Measurements from ENCODE around the gene FGF7. TPM values are rescaled to one million over a fixed set of nuclear protein-coding genes. Genes with fewer than 3 reads are reported as not detected.

FGF7 gene
- total and polyA plus RNA-seq, 9 of the 15 experiments (the other 6 are each of a cell fraction or from before 2014, with no cell fraction given): not detected

DNA sequence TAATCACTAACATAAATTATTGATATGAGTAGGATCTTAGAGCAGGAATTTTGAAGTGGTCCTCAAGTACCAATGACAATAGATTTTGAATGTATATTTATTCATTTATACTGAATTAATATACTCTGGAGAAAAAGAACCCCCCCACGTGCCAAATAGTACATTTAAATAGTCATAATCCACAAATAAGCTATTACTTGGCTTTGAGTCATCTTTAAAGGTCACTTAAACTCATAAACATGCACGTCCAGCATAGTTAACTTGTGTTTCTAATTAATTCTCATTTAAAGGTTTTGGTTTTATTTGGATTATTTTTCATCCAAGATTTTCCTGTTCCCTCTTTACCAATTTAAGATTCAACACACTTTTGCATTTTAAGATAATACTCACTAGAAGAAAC, 35.1 kb downstream of the FGF7 start:
- POLR2A ChIA-PET: no interaction called here
- intact Hi-C loops (cut with micrococcal nuclease) (no loop called here), in situ Hi-C loops (cut with MboI) (no loop called here)
- Histone ChIP-seq H4K20me1 (replicated peaks; ENCODE audit: control insufficient read depth, insufficient read depth, low read length) (no peaks in the 10 kb centered on the region), H3K9me3 (replicated peaks; ENCODE audit: control insufficient read depth, insufficient read depth, low read depth, low read length) (no peaks in the 10 kb centered on the region), H3K27me3 (ENCODE audit: control insufficient read depth in 2 of 2, insufficient read depth in 2 of 2, low read length in 2 of 2) (no peaks in the 10 kb centered on the region; a peak in 1 of 5 replicates), H3K4me3 (no peak overlapping the region), H3K4me1 (replicated peaks in 1 of 2; ENCODE audit: control insufficient read depth in 2 of 2, insufficient read depth in 2 of 2, low read length in 2 of 2) (no peaks in the 10 kb centered on the region), H3K36me3 (ENCODE audit: control insufficient read depth, insufficient read depth, low read length) (no peaks in the 10 kb centered on the region), H3K27ac (ENCODE audit: extremely low read depth, low read depth, low read length) (no peak overlapping the region), H3K4me2 (ENCODE audit: insufficient read depth, low read length) (no peak overlapping the region), H3K9ac (ENCODE audit: insufficient read depth in 1 of 2, low read depth in 2 of 2, low read length in 2 of 2) (no peak overlapping the region), H2AFZ (ENCODE audit: low read depth, low read length) (no peak overlapping the region), H3K9me1 (ENCODE audit: control insufficient read depth, insufficient read depth, low read length) (no peaks in the 10 kb centered on the region), H3K79me2 (ENCODE audit: control insufficient read depth, insufficient read depth, low read length) (no peaks in the 10 kb centered on the region)
- ATAC-seq (no peak), DNase-seq (ENCODE audit: extremely low read depth in 1 of 4, low spot score in 3 of 4) (no peak), FAIRE-seq (no peak)
- 0% methylated on average over 2 of the region's 2 CpGs for WGBS (ENCODE audit: insufficient coverage, low coverage, missing lambda C conversion rate)
- no TSS peak for BruUV-seq (replicated peaks)
- CTCF ChIA-PET (ENCODE audit: low intra/inter-chr PET ratio): no interaction called here
- TF ChIP-seq NR1H2 (CRISPR knock-in tag; IDR thresholded peaks at IDR 0.05) (no peak), CTBP1 (IDR thresholded peaks at IDR 0.05; ENCODE audit: borderline replicate concordance) (no peak), HMG20B (CRISPR knock-in tag; IDR thresholded peaks at IDR 0.05) (no peak), RFX1 (IDR thresholded peaks at IDR 0.05) (no peak), MTA3 (IDR thresholded peaks at IDR 0.05; ENCODE audit: borderline replicate concordance) (no peak), TAF15 (IDR thresholded peaks at IDR 0.05; ENCODE audit: low read depth, low read length) (no peak), ILF3 (IDR thresholded peaks at IDR 0.05; ENCODE audit: borderline replicate concordance) (no peak), ZNF766 (CRISPR knock-in tag; conservative IDR thresholded peaks at IDR 0.05) (no peak), KDM4B (IDR thresholded peaks at IDR 0.05; ENCODE audit: borderline replicate concordance in 2 of 2, low read depth in 1 of 2) (no peak), XRCC3 (IDR thresholded peaks at IDR 0.05) (no peak), SMAD3 (CRISPR knock-in tag; conservative IDR thresholded peaks at IDR 0.05) (no peak), ZNF79 (CRISPR knock-in tag; IDR thresholded peaks at IDR 0.05; ENCODE audit: low read depth) (no peak), ZNF436 (CRISPR knock-in tag; IDR thresholded peaks at IDR 0.05) (no peak), KLF6 (CRISPR knock-in tag; IDR thresholded peaks at IDR 0.05; ENCODE audit: borderline replicate concordance) (no peak), TBP (optimal IDR thresholded peaks at IDR 0.05; ENCODE audit: low read depth, low read length) (no peak), FOSL1 (tag; conservative IDR thresholded peaks at IDR 0.05) (no peak)
- TF ChIP-seq, protein P1, sequence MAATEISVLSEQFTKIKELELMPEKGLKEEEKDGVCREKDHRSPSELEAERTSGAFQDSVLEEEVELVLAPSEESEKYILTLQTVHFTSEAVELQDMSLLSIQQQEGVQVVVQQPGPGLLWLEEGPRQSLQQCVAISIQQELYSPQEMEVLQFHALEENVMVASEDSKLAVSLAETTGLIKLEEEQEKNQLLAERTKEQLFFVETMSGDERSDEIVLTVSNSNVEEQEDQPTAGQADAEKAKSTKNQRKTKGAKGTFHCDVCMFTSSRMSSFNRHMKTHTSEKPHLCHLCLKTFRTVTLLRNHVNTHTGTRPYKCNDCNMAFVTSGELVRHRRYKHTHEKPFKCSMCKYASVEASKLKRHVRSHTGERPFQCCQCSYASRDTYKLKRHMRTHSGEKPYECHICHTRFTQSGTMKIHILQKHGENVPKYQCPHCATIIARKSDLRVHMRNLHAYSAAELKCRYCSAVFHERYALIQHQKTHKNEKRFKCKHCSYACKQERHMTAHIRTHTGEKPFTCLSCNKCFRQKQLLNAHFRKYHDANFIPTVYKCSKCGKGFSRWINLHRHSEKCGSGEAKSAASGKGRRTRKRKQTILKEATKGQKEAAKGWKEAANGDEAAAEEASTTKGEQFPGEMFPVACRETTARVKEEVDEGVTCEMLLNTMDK (IDR thresholded peaks at IDR 0.05; ENCODE audit: borderline replicate concordance, insufficient read depth, low read depth, low read length, poor library complexity, severe bottlenecking): no peak
- TF ChIP-seq, protein P2, sequence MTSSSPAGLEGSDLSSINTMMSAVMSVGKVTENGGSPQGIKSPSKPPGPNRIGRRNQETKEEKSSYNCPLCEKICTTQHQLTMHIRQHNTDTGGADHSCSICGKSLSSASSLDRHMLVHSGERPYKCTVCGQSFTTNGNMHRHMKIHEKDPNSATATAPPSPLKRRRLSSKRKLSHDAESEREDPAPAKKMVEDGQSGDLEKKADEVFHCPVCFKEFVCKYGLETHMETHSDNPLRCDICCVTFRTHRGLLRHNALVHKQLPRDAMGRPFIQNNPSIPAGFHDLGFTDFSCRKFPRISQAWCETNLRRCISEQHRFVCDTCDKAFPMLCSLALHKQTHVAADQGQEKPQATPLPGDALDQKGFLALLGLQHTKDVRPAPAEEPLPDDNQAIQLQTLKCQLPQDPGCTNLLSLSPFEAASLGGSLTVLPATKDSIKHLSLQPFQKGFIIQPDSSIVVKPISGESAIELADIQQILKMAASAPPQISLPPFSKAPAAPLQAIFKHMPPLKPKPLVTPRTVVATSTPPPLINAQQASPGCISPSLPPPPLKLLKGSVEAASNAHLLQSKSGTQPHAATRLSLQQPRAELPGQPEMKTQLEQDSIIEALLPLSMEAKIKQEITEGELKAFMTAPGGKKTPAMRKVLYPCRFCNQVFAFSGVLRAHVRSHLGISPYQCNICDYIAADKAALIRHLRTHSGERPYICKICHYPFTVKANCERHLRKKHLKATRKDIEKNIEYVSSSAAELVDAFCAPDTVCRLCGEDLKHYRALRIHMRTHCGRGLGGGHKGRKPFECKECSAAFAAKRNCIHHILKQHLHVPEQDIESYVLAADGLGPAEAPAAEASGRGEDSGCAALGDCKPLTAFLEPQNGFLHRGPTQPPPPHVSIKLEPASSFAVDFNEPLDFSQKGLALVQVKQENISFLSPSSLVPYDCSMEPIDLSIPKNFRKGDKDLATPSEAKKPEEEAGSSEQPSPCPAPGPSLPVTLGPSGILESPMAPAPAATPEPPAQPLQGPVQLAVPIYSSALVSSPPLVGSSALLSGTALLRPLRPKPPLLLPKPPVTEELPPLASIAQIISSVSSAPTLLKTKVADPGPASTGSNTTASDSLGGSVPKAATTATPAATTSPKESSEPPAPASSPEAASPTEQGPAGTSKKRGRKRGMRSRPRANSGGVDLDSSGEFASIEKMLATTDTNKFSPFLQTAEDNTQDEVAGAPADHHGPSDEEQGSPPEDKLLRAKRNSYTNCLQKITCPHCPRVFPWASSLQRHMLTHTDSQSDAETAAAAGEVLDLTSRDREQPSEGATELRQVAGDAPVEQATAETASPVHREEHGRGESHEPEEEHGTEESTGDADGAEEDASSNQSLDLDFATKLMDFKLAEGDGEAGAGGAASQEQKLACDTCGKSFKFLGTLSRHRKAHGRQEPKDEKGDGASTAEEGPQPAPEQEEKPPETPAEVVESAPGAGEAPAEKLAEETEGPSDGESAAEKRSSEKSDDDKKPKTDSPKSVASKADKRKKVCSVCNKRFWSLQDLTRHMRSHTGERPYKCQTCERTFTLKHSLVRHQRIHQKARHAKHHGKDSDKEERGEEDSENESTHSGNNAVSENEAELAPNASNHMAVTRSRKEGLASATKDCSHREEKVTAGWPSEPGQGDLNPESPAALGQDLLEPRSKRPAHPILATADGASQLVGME (CRISPR knock-in tag; IDR thresholded peaks at IDR 0.05): no peak
